Neural cell (in vitro differentiated cells): ENCODE measurements around the gene NPAS3. TPM values are rescaled to one million over a fixed set of nuclear protein-coding genes. Genes with fewer than 3 reads are reported as not detected.

Source experiments
- H2AFZ ChIP-seq: fragments of 200-600, 300-800 bp; sonication (generic), shearing (Covaris generic); 2 replicates; pipeline ENCODE4 v1.6.0; 2014; ENCODE audit warnings: low read depth, mild to moderate bottlenecking, antibody characterized with exemption, low read length, moderate library complexity
- H3F3A ChIP-seq: fragments of 200-600 bp; shearing (Covaris generic); 2 replicates; pipeline ENCODE4 v1.6.1; 2016; ENCODE audit warnings: mild to moderate bottlenecking, moderate library complexity, mixed read lengths, antibody characterized with exemption, low read length; ENCODE audit not compliant: insufficient read depth, poor library complexity, severe bottlenecking
- H3K27ac ChIP-seq: fragments of 200-600, 300-800 bp; sonication (generic), shearing (Covaris generic); 2 replicates; pipeline ENCODE4 v1.5.1; 2014; ENCODE audit warnings: mild to moderate bottlenecking, low read length, moderate library complexity
- H3K27me3 ChIP-seq: fragments of 300-800, 200-600 bp; sonication (generic), shearing (Covaris generic); 2 replicates; pipeline ENCODE4 v1.6.0; 2014; ENCODE audit warnings: mild to moderate bottlenecking, low read depth, low read length, moderate library complexity; ENCODE audit not compliant: insufficient read depth
- H3K36me3 ChIP-seq: fragments of 300-800, 200-600 bp; sonication (generic), shearing (Covaris generic); 2 replicates; pipeline ENCODE4 v1.5.1; 2014; ENCODE audit warnings: mild to moderate bottlenecking, antibody characterized with exemption, low read length, moderate library complexity; ENCODE audit not compliant: insufficient read depth
- H3K4me2 ChIP-seq: fragments of 300-800, 200-600 bp; sonication (generic), shearing (Covaris generic); 2 replicates; pipeline ENCODE4 v1.6.0; 2014; ENCODE audit warnings: mild to moderate bottlenecking, low read length
- H3K4me3 ChIP-seq: fragments of 300-800, 200-600 bp; sonication (generic), shearing (Covaris generic); 2 replicates; pipeline ENCODE4 v1.5.1; 2014; ENCODE audit warnings: mild to moderate bottlenecking, low read length, moderate library complexity
- H3K79me2 ChIP-seq: fragments of 200-600 bp; shearing (Covaris generic); replicated peaks from 2 replicates; pipeline ENCODE4 v1.6.0; 2014; ENCODE audit warnings: mild to moderate bottlenecking, low read length, moderate library complexity; ENCODE audit not compliant: insufficient read depth
- H3K9ac ChIP-seq: fragments of 300-800, 200-600 bp; sonication (generic), shearing (Covaris generic); 2 replicates; pipeline ENCODE4 v1.6.1; 2016; ENCODE audit warnings: mild to moderate bottlenecking, low read length, mixed read lengths
- H3K9me2 ChIP-seq: fragments of 200-600 bp; shearing (Covaris generic); 2 replicates; pipeline ENCODE4 v1.6.1; 2016; ENCODE audit warnings: mild to moderate bottlenecking, low read length, mixed read lengths; ENCODE audit not compliant: insufficient read depth
- H3K9me3 ChIP-seq: fragments of 200-600, 300-800 bp; sonication (generic), shearing (Covaris generic); 2 replicates; pipeline ENCODE4 v1.6.1; 2016; ENCODE audit warnings: mild to moderate bottlenecking, mixed run types, low read length, moderate library complexity, mixed read lengths
- H4K20me1 ChIP-seq: fragments of 200-600 bp; shearing (Covaris generic); 2 replicates; pipeline ENCODE4 v1.6.1; 2016; ENCODE audit warnings: mild to moderate bottlenecking, mixed run types; ENCODE audit not compliant: insufficient read depth
- EP300 ChIP-seq: fragments of 450-650 bp; conservative IDR thresholded peaks from 2 replicates; pipeline ENCODE4 v1.6.1; 2014; ENCODE audit warnings: antibody characterized with exemption, mild to moderate bottlenecking, moderate library complexity; ENCODE audit not compliant: poor library complexity, severe bottlenecking
- EZH2 ChIP-seq: fragments of 200-600, 300-800 bp; shearing (Covaris generic), sonication (generic); IDR thresholded peaks from 2 replicates; pipeline ENCODE4 v1.6.1; 2014; ENCODE audit warnings: antibody characterized with exemption, low read length, borderline replicate concordance, mild to moderate bottlenecking; ENCODE audit not compliant: insufficient read depth, poor library complexity, severe bottlenecking
- MXI1 ChIP-seq: fragments of 450-650 bp; conservative IDR thresholded peaks from 2 replicates; pipeline ENCODE4 v1.6.1; 2014; ENCODE audit warnings: antibody characterized with exemption, mild to moderate bottlenecking; ENCODE audit not compliant: poor library complexity, severe bottlenecking
- POLR2AphosphoS5 ChIP-seq: IDR thresholded peaks from 2 replicates; pipeline ENCODE4 v1.6.1; 2012
- RAD21 ChIP-seq: fragments of 450-650 bp; conservative IDR thresholded peaks from 2 replicates; pipeline ENCODE4 v1.6.1; 2014; ENCODE audit warnings: antibody characterized with exemption, mild to moderate bottlenecking, moderate library complexity
- REST ChIP-seq: IDR thresholded peaks from 2 replicates; pipeline ENCODE4 v1.6.1; 2012; ENCODE audit warnings: borderline replicate concordance
- SMC3 ChIP-seq: fragments of 450-650 bp; conservative IDR thresholded peaks from 2 replicates; pipeline ENCODE4 v1.6.1; 2014; ENCODE audit warnings: antibody characterized with exemption, mild to moderate bottlenecking, moderate library complexity; ENCODE audit not compliant: poor library complexity
- TAF1 ChIP-seq: IDR thresholded peaks from 2 replicates; pipeline ENCODE4 v1.6.1; 2012; ENCODE audit warnings: low read depth
- polyA plus RNA-seq: library from polyadenylated mRNA; depleted of rRNA; stranded (reverse); fragments of >200 nt; gene quantifications from 2 replicates; pipeline ENCODE4 v1.2.3, GENCODE V29; 2014
- TF ChIP-seq, protein P1 (sequence below): fragments of 450-650 bp; IDR thresholded peaks from 2 replicates; pipeline ENCODE4 v1.5.1; 2014; ENCODE audit warnings: antibody characterized with exemption, mild to moderate bottlenecking, moderate library complexity; ENCODE audit not compliant: poor library complexity, severe bottlenecking

Gene NPAS3
- polyA plus RNA-seq, 1 donor from 2014 or later: 1.3 TPM

- Histone ChIP-seq H3K9ac (no peak overlapping the region), H3K27me3 (no peaks in the 10 kb centered on the region), H3K9me3 (no peaks in the 10 kb centered on the region), H4K20me1 (no peaks in the 10 kb centered on the region), H3K36me3 (no peaks in the 10 kb centered on the region), H3F3A (no peaks in the 10 kb centered on the region), H3K4me3 (no peak overlapping the region), H3K79me2 (no peaks in the 10 kb centered on the region), H3K9me2 (no peaks in the 10 kb centered on the region), H3K27ac (no peak overlapping the region), H3K4me2 (no peak overlapping the region), H2AFZ (no peak overlapping the region)
- no peak for TF ChIP-seq EP300
- TF ChIP-seq RAD21: no peak
- TF ChIP-seq POLR2AphosphoS5: no peak
- TF ChIP-seq TAF1: no peak
Observed at GRCh38 chr14:33315217-33315616, 376.5 kb downstream of the NPAS3 start.

- H3K9me2 ChIP-seq: no peaks in the 10 kb centered on the region
- TF ChIP-seq SMC3: no peak
- TF ChIP-seq REST: no peak
- no peak for TF ChIP-seq RAD21
- TF ChIP-seq MXI1: no peak
- TF ChIP-seq POLR2AphosphoS5: no peak
- no peak for TF ChIP-seq TAF1
- H3K9ac ChIP-seq: no peak overlapping the region
Observed at GRCh38 chr14:33315721-33316120, 377.0 kb downstream of the NPAS3 start.

DNA sequence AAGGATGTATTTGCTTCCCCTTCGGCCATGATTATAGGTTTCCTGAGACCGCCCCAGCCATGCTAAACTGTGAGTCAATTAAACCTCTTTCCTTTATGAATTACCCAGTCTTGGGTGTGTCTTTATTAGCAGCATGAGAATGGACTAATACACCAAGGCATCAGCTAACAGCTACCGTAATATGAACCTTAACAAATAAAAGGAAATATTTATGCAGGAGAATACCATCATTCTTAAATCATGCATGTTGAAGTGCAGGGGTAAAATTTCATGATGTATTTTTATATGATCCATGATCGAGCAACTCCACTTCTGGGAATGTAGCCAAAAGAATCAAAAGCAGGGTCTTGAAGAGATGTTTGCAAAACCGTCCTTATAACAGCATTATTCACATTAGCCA lies 379.0 kb downstream of the NPAS3 start:
- Histone ChIP-seq H3K4me3 (no peak overlapping the region), H2AFZ (no peak overlapping the region), H3F3A (no peaks in the 10 kb centered on the region), H4K20me1 (no peaks in the 10 kb centered on the region), H3K79me2 (no peaks in the 10 kb centered on the region), H3K4me2 (no peak overlapping the region), H3K9me3 (no peaks in the 10 kb centered on the region), H3K27me3 (no peaks in the 10 kb centered on the region), H3K9ac (no peak overlapping the region), H3K36me3 (no peaks in the 10 kb centered on the region), H3K9me2 (no peaks in the 10 kb centered on the region), H3K27ac (no peak overlapping the region)
- TF ChIP-seq EZH2: no peak
- TF ChIP-seq SMC3: no peak
- TF ChIP-seq TAF1: no peak
- TF ChIP-seq POLR2AphosphoS5: no peak
- no peak for TF ChIP-seq REST
- TF ChIP-seq RAD21: no peak
- TF ChIP-seq EP300: no peak
- no peak for TF ChIP-seq MXI1
- TF ChIP-seq, protein P1, sequence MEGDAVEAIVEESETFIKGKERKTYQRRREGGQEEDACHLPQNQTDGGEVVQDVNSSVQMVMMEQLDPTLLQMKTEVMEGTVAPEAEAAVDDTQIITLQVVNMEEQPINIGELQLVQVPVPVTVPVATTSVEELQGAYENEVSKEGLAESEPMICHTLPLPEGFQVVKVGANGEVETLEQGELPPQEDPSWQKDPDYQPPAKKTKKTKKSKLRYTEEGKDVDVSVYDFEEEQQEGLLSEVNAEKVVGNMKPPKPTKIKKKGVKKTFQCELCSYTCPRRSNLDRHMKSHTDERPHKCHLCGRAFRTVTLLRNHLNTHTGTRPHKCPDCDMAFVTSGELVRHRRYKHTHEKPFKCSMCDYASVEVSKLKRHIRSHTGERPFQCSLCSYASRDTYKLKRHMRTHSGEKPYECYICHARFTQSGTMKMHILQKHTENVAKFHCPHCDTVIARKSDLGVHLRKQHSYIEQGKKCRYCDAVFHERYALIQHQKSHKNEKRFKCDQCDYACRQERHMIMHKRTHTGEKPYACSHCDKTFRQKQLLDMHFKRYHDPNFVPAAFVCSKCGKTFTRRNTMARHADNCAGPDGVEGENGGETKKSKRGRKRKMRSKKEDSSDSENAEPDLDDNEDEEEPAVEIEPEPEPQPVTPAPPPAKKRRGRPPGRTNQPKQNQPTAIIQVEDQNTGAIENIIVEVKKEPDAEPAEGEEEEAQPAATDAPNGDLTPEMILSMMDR: no peak

More at GRCh38 chr14:33315721-33316120, 377.0 kb downstream of the NPAS3 start:
- Histone ChIP-seq H3K4me2 (no peak overlapping the region), H2AFZ (no peak overlapping the region), H3F3A (no peaks in the 10 kb centered on the region), H3K27ac (no peak overlapping the region), H3K4me3 (no peak overlapping the region), H4K20me1 (no peaks in the 10 kb centered on the region), H3K9me3 (no peaks in the 10 kb centered on the region), H3K79me2 (no peaks in the 10 kb centered on the region), H3K27me3 (no peaks in the 10 kb centered on the region), H3K36me3 (no peaks in the 10 kb centered on the region)
